GM21381 (cell line): ENCODE results near the gene SMIM24.

Experiments
- ATAC-seq: cut with Tn5 transposase; IDR thresholded peaks from one replicate; pipeline ENCODE4 v1.9.1; 2021; ENCODE audit warnings: mild to moderate bottlenecking, moderate library complexity; ENCODE audit not compliant: unreplicated experiment

Gene SMIM24

GRCh38 chr19:3499738-3500428 is 19.6 kb upstream of the SMIM24 start:
- ATAC-seq = no peak

DNA sequence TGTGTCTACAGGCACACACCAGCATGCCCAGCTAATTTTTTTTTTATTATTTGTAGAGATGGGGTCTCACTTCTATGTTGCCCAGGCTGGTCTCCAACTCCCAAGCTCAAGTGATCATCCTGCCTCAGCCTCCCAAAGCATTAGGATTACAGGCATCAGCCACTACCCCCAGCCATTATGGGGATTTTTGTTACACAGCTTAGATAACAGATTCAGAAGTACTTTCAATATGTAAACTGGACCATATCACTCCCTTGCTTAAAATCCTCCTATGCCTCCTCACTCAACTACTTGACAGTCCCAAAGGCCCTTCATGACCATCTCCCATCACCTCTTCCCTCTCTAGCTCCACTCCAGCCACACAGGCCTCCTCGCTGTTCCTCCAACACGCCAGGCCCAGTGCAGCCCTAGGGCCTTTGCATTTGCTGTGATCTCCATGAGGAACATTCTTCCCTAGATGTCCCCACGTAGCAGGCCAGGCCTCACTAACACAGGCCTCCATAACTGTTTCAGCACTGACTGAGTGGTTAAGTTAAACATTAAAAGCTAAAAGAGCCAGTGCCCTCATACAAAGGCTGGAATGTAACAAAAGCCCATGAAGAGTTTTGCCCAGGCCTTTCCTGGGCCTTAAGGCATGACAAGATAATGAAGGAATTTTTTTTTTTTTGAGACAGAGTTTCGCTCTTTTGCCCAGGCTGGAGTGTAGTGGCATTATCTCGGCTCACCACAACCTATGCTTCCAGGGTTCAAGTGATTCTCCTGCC is 17.6 kb upstream of the SMIM24 start:
- no peak for ATAC-seq

- no peak for ATAC-seq
These were observed 16.3 kb upstream of the SMIM24 start for GRCh38 chr19:3496392-3497273.

GRCh38 chr19:3494559-3494958 is 14.2 kb upstream of the SMIM24 start:
- ATAC-seq = no peak

- no peak for ATAC-seq
These were observed 13.7 kb upstream of the SMIM24 start for GRCh38 chr19:3494051-3494450.

GRCh38 chr19:3493651-3494050 is 13.3 kb upstream of the SMIM24 start:
- no peak for ATAC-seq

GRCh38 chr19:3492919-3493318 is 12.6 kb upstream of the SMIM24 start:
- no peak for ATAC-seq

DNA sequence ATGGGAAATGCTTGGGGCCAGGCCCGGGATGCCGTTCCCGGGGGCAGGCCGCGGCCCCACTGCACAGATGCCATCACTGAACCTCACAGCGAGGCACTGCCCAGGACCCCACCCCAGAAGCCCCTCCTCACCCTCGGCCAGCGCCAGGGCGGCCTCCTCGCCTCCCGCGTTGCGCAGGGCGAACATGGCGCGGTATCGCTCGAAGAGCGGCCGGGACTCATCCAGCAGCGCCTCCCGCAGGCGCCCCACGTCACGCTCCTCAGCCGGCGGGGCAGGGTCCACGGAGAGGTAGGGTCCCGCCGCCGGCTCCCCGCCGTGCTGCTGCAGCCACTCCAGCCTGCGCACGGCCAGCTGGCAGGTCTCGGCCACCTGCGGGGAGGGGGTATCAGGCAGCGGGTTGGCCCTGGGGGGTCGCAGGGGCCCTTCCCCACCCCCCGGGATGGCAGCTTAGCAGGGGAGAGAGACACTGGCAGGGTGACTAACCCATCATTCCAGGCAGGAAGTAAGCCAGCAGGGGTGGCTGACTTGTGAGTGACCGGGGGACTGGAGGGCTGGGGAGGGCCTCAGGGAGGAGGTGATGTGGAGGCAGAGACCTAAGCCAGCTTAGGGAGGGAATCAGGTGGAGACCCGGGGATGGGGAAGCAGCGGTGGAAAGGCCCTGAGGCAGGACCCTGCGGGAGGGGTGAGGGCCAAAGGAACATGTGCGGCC is 12.0 kb upstream of the SMIM24 start:
- no peak for ATAC-seq

DNA sequence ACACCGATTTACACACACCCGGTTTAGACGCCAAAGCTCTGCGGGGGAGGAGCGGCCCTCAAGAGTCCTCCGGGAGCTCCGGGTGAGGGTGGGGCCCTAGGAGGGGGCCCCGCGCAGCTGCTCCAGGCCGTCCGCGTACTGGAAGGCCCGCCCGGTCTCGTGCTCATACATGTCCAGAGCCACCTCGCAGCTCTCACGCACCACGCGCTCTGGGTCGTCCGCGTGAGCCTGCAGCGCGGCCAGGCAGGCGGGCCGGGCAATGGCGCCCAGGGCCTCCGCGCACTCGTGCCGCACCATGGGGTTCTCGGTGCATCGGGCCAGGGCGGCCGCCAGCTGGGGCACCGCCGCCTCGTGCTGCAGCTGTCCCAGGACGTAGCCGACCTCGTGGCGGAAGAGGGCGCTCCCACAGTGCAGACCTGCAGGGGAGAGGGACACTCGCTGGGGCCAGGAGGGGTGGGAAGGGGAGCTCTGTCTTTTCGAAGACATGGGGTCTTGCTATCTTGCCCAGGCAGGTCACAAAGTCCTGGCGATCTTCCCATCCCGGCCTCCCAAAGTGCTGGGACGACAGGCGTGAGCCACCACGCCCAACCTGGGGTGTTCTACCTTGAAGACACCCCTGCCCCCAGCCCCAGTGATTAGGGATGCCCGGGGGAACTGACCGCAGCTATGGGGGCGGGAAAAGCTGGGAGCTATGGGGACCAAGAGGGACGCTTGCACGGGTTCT is 11.2 kb upstream of the SMIM24 start:
- no peak for ATAC-seq

DNA sequence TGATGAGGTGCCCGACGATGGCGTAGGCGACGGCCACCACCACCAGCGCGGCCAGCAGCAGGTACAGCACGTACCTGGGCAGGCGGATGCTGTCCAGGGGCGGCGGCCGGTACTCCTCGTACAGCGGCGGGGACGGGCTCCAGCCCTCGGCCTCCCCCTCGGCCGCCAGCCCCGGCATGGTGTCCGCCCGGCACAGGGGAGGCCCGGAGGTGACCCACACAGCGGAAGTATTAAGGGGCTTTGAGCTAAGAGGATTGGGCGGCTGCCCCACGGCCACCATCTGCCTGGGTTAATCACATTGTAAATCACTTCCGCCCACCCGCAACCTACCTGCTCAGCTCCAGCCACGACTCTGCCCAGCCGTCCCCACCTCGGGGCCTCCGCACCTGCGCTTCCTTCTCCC is 2.9 kb upstream of the SMIM24 start, which contains the start of gene SMIM44:
SMIM44 (minus strand) TSS at position 216 of the 403 bp plus-strand sequence; CDS start at position 178, 38 bp downstream.
- ATAC-seq = no peak

GRCh38 chr19:3482507-3483225 is 2.3 kb upstream of the SMIM24 start:
- ATAC-seq = no peak

GRCh38 chr19:3481241-3482090 is 1.1 kb upstream of the SMIM24 start:
- ATAC-seq = no peak

DNA sequence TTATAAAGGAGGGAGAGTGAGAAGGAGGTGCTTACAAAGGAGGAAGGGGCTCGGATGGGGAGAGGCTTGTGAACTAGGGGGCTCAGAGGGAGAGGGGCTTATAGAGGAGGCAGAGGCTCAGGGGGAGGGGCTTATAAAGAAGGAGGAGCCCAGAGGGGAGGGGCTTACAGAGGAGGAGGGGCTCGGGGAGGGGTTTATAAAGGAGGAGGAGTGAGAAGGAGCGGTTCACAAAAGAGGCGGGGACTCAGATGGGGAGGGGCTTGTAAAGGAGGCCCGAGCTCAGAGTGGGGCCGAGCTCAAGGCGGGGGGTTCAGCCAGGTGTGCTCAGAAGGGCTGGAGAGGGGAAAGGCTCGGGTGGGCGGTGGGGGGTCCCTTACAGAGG is 500 bp downstream of the SMIM24 start:
- ATAC-seq = no peak

GRCh38 chr19:3479177-3479833 is 1.0 kb downstream of the SMIM24 start:
- ATAC-seq = no peak

- ATAC-seq = no peak
These were observed 1.7 kb downstream of the SMIM24 start for GRCh38 chr19:3478409-3479176.

DNA sequence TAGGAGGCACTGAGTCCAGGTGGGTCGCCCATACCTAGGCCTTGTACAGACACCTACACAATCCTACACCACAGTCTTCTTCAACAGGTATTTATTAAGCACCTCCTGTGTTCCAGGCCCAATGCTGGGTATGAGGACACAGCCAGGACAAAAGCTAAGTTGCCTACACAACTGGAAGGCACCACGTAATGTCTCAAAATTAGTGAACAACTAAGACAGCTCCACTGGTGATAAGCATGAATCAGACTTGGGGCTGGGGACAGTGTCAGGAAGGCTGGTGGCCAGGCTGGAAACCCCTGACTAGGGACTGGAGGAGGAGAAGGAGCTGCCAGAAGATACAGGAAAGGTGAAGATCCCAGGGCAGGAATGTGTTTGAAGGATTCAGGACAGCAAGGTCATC is 2.4 kb downstream of the SMIM24 start:
- no peak for ATAC-seq

DNA sequence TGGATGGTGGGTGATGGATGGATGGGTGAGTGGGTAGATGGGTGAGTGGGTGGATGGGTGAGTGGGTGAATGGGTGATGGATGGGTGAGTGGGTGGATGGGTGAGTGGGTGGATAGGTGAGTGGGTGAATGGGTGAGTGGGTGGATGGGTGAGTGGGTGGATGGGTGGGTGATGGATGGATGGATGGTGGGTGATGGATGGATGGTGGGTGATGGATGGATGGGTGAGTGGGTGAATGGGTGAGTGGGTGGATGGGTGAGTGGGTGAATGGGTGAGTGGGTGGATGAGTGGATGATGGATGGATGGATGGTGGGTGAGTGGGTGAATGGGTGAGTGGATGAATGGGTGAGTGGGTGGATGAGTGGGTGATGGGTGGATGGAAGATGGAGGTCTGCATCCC is 2.8 kb downstream of the SMIM24 start:
- no peak for ATAC-seq
